H9 (cell line): Measurements from ENCODE around the gene NOL9. TPM values are rescaled to one million over a fixed set of nuclear protein-coding genes. Genes with fewer than 3 reads are reported as not detected.

Experiments
- DNase-seq: peaks from one replicate; pipeline ENCODE4 v3.0.0-alpha.2; 2017
- H2AFZ ChIP-seq: one replicate; pipeline ENCODE4 v1.6.1; 2013; ENCODE audit warnings: mild to moderate bottlenecking, low read length, control low read depth, moderate library complexity
- H2AK5ac ChIP-seq: 2 replicates; pipeline ENCODE4 v1.6.1; 2013; ENCODE audit warnings: low read length, control low read depth, mixed read lengths; ENCODE audit not compliant: insufficient read length
- H2BK120ac ChIP-seq: one replicate; pipeline ENCODE4 v1.6.1; 2013; ENCODE audit warnings: low read depth, mild to moderate bottlenecking, low read length, control low read depth, inconsistent platforms; ENCODE audit not compliant: poor library complexity, severe bottlenecking
- H2BK12ac ChIP-seq: 2 replicates; pipeline ENCODE4 v1.6.1; 2013; ENCODE audit warnings: low read length, control low read depth, mixed read lengths, low read depth; ENCODE audit not compliant: insufficient read length
- H2BK15ac ChIP-seq: 2 replicates; pipeline ENCODE4 v1.6.1; 2013; ENCODE audit warnings: low read depth, low read length, control low read depth
- H2BK20ac ChIP-seq: one replicate; pipeline ENCODE4 v1.6.1; 2013; ENCODE audit warnings: low read depth, mild to moderate bottlenecking, low read length, control low read depth, inconsistent platforms; ENCODE audit not compliant: poor library complexity, severe bottlenecking
- H2BK5ac ChIP-seq: 2 replicates; pipeline ENCODE4 v1.6.1; 2013; ENCODE audit warnings: low read length, control low read depth, mixed read lengths; ENCODE audit not compliant: insufficient read length
- H3K14ac ChIP-seq: 2 replicates; pipeline ENCODE4 v1.6.1; 2013; ENCODE audit warnings: low read length, control low read depth; ENCODE audit not compliant: insufficient read depth
- H3K18ac ChIP-seq: 2 replicates; pipeline ENCODE4 v1.6.1; 2013; ENCODE audit warnings: low read depth, mild to moderate bottlenecking, mixed read lengths, low read length, control low read depth; ENCODE audit not compliant: insufficient read length
- H3K23ac ChIP-seq: 2 replicates; pipeline ENCODE4 v1.6.1; 2013; ENCODE audit warnings: low read length, control low read depth, mixed read lengths, low read depth; ENCODE audit not compliant: insufficient read length
- H3K23me2 ChIP-seq: 2 replicates; pipeline ENCODE4 v1.6.1; 2013; ENCODE audit warnings: low read depth, mild to moderate bottlenecking, mixed read lengths, low read length, control low read depth; ENCODE audit not compliant: insufficient read length, poor library complexity, severe bottlenecking
- H3K27ac ChIP-seq: 2 replicates; pipeline ENCODE4 v1.5.1; 2013; ENCODE audit warnings: low read length, control low read depth, mixed read lengths, low read depth; ENCODE audit not compliant: insufficient read length
- H3K27me3 ChIP-seq: 2 replicates; pipeline ENCODE4 v1.6.1; 2013; ENCODE audit warnings: low read length, control low read depth, inconsistent platforms; ENCODE audit not compliant: insufficient read depth
- H3K4ac ChIP-seq: 2 replicates; pipeline ENCODE4 v1.6.1; 2013; ENCODE audit warnings: low read depth, mild to moderate bottlenecking, control low read depth, inconsistent platforms, low read length, moderate library complexity
- H3K4me1 ChIP-seq: 2 replicates; pipeline ENCODE4 v1.6.1; 2013; ENCODE audit warnings: low read length, control low read depth, inconsistent platforms; ENCODE audit not compliant: insufficient read depth
- H3K4me2 ChIP-seq: 2 replicates; pipeline ENCODE4 v1.6.1; 2013; ENCODE audit warnings: low read length, control low read depth, mixed read lengths; ENCODE audit not compliant: insufficient read length, insufficient read depth
- H3K56ac ChIP-seq: 2 replicates; pipeline ENCODE4 v1.6.1; 2013; ENCODE audit warnings: low read depth, mild to moderate bottlenecking, mixed read lengths, low read length, control low read depth; ENCODE audit not compliant: insufficient read length
- H3K79me1 ChIP-seq: 2 replicates; pipeline ENCODE4 v1.6.1; 2013; ENCODE audit warnings: low read depth, mild to moderate bottlenecking, moderate library complexity, low read length, control low read depth, inconsistent platforms; ENCODE audit not compliant: insufficient read depth, poor library complexity, severe bottlenecking
- H3K79me2 ChIP-seq: 2 replicates; pipeline ENCODE4 v1.6.1; 2013; ENCODE audit warnings: low read length, control low read depth, inconsistent platforms; ENCODE audit not compliant: insufficient read depth
- H3K9ac ChIP-seq: 2 replicates; pipeline ENCODE4 v1.6.1; 2013; ENCODE audit warnings: low read length, control low read depth, mixed read lengths; ENCODE audit not compliant: insufficient read length; ENCODE audit errors: extremely low read depth
- H3K9me3 ChIP-seq: one replicate; pipeline ENCODE4 v1.6.1; 2013; ENCODE audit warnings: low read depth, low read length, inconsistent platforms; ENCODE audit not compliant: control insufficient read depth
- H3T11ph ChIP-seq: one replicate; pipeline ENCODE4 v1.6.1; 2013; ENCODE audit warnings: mild to moderate bottlenecking, low read length, control low read depth, inconsistent platforms
- H4K20me1 ChIP-seq: one replicate; pipeline ENCODE4 v1.6.1; 2013; ENCODE audit not compliant: control insufficient read depth, insufficient read length, insufficient read depth
- H4K5ac ChIP-seq: 2 replicates; pipeline ENCODE4 v1.6.1; 2013; ENCODE audit warnings: low read depth, mild to moderate bottlenecking, mixed read lengths, low read length, control low read depth; ENCODE audit not compliant: insufficient read length
- H4K8ac ChIP-seq: replicated peaks from 2 replicates; pipeline ENCODE4 v1.6.1; 2013; ENCODE audit warnings: low read length, control low read depth, mixed read lengths, low read depth; ENCODE audit not compliant: insufficient read length
- H4K91ac ChIP-seq: 2 replicates; pipeline ENCODE4 v1.6.1; 2013; ENCODE audit warnings: low read depth, mild to moderate bottlenecking, moderate library complexity, mixed read lengths, low read length, control low read depth; ENCODE audit not compliant: insufficient read length
- H3K27ac Mint-ChIP-seq, 3 experiments: 2 replicates in 2 of 3; 3 replicates in 1 of 3; pipeline ENCODE4 v1.8.0; 2020 to 2021; ENCODE audit warnings: mixed read lengths in 3 of 3, mild to moderate bottlenecking in 1 of 3, moderate library complexity in 1 of 3
- H3K27me3 Mint-ChIP-seq: 2 replicates; pipeline ENCODE4 v1.8.0; 2021; ENCODE audit warnings: low read depth, mild to moderate bottlenecking, moderate library complexity, mixed read lengths
- H3K36me3 Mint-ChIP-seq, 3 experiments: 2 replicates in 2 of 3; 3 replicates in 1 of 3; pipeline ENCODE4 v1.8.0; 2020 to 2021; ENCODE audit warnings: low read depth in 3 of 3, mixed read lengths in 3 of 3; ENCODE audit not compliant: insufficient read depth in 1 of 3
- H3K4me1 Mint-ChIP-seq, 2 experiments: 2 replicates each; pipeline ENCODE4 v1.8.0; 2020; ENCODE audit warnings: mixed read lengths in 2 of 2
- H3K4me3 Mint-ChIP-seq, 2 experiments: 2 replicates in 1 of 2; 3 replicates in 1 of 2; pipeline ENCODE4 v1.8.0; 2020 to 2021; ENCODE audit warnings: mild to moderate bottlenecking in 2 of 2, mixed read lengths in 2 of 2, moderate library complexity in 1 of 2
- H3K9me3 Mint-ChIP-seq, 2 experiments: 2 replicates in 1 of 2; 3 replicates in 1 of 2; pipeline ENCODE4 v1.8.0; 2020; ENCODE audit warnings: mild to moderate bottlenecking in 2 of 2, mixed read lengths in 2 of 2, moderate library complexity in 1 of 2
- WGBS: extraction: QIAGEN DNeasy Blood & Tissue Kit; methylation state at CpG from one replicate; pipeline ENCODE4 v1.1.7; 2013; ENCODE audit warnings: missing lambda C conversion rate, low lambda C conversion rate, mixed read lengths; ENCODE audit not compliant: insufficient read length; ENCODE audit errors: extremely low coverage; 5-methylcytosine and 5-hydroxymethylcytosine counted together
- total RNA-seq: library from RNA; stranded (reverse); gene quantifications from 2 replicates; pipeline ENCODE4 v1.2.1, GENCODE V29; 2021
- TF ChIP-seq, protein P1 (sequence below): fragments of 200-600 bp; sonication (generic); conservative IDR thresholded peaks from 3 replicates; pipeline ENCODE4 v1.8.0; 2021; ENCODE audit warnings: antibody characterized with exemption, mild to moderate bottlenecking

Gene NOL9
- total RNA-seq, 1 experiment from 2014 or later: 50.4 TPM

DNA sequence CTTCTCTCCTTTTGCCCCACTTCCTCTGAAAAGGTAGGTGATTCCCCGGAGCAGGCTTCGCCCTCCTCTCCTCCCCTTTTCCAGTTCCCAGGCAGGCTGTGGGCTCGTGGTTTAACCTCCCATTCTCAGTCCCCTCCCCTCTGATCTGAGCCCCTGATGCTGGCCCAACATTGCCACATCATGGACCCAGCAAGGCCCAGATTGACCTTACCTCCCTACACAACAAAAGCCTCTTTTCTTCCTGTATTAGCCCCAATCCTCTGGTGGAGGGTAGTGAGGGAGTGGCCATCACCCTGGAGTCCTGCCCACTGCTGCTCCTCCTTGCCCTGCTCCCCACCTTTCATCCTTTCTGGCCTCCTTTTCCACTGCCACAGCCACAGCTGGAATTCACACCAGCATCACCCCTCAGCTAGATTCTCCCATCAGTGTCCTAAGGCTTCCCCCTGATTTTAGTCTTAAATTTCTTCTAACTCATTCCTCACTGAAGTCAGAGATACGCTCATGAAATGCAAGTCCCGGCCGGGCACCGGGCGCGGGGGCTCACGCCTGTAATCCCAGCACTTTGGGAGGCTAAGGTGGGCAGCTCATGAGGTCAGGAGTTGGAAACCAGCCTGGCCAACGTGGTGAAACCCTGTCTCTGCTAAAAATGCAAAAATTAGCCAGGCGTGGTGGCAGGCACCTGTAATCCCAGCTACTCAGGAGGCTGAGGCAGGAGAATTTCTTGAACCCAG lies 18.5 kb upstream of the NOL9 start:
- no peak overlapping the region for H4K8ac ChIP-seq
- no peak overlapping the region for H3K27ac ChIP-seq
- Mint-ChIP-seq H3K9me3 (peaks cover 4% of the 10 kb centered on the region in 2 experiments; a peak in 2 of 5 replicates), H3K27ac (no peak overlapping the region), H3K27me3 (peaks cover 64% of the 10 kb centered on the region), H3K4me3 (no peak overlapping the region; a peak in 1 of 5 replicates), H3K4me1 (peaks cover 6 to 8% of the 10 kb centered on the region in 2 experiments), H3K36me3 (no peaks in the 10 kb centered on the region)
- TF ChIP-seq, protein P1, sequence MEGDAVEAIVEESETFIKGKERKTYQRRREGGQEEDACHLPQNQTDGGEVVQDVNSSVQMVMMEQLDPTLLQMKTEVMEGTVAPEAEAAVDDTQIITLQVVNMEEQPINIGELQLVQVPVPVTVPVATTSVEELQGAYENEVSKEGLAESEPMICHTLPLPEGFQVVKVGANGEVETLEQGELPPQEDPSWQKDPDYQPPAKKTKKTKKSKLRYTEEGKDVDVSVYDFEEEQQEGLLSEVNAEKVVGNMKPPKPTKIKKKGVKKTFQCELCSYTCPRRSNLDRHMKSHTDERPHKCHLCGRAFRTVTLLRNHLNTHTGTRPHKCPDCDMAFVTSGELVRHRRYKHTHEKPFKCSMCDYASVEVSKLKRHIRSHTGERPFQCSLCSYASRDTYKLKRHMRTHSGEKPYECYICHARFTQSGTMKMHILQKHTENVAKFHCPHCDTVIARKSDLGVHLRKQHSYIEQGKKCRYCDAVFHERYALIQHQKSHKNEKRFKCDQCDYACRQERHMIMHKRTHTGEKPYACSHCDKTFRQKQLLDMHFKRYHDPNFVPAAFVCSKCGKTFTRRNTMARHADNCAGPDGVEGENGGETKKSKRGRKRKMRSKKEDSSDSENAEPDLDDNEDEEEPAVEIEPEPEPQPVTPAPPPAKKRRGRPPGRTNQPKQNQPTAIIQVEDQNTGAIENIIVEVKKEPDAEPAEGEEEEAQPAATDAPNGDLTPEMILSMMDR: no peak
- no peak overlapping the region for H3K56ac ChIP-seq
- H3K23me2 ChIP-seq: no peaks in the 10 kb centered on the region
- H3K27me3 ChIP-seq: 0 out of 2 replicates have a peak, but pooled peaks cover 2% of the 10 kb centered on the region
- H3K79me2 ChIP-seq: no peaks in the 10 kb centered on the region
- H3K9ac ChIP-seq: no peak overlapping the region
- no peak overlapping the region for H2BK120ac ChIP-seq
- H2BK15ac ChIP-seq: no peak overlapping the region
- H3K4me2 ChIP-seq: no peak overlapping the region
- H3K79me1 ChIP-seq: no peaks in the 10 kb centered on the region
- no peaks in the 10 kb centered on the region; the same call in 1 of the 2 replicates for H3K4me1 ChIP-seq
- no peak overlapping the region for H2BK5ac ChIP-seq
- H3K9me3 ChIP-seq: no peaks in the 10 kb centered on the region
- H4K20me1 ChIP-seq: no peaks in the 10 kb centered on the region
- no peak overlapping the region for H3K23ac ChIP-seq
- no peak overlapping the region for H3K4ac ChIP-seq
- no peak overlapping the region for H3T11ph ChIP-seq
- no peak overlapping the region for H4K5ac ChIP-seq
- H2BK20ac ChIP-seq: no peak overlapping the region
- no peak overlapping the region for H3K18ac ChIP-seq
- H4K91ac ChIP-seq: no peak overlapping the region
- no peak for DNase-seq
- no peak overlapping the region for H2AFZ ChIP-seq
- no peak overlapping the region for H2BK12ac ChIP-seq
- WGBS: no CpG with 5 or more reads among the region's 12 CpGs
- H3K14ac ChIP-seq: no peak overlapping the region; the same call in 1 of the 2 replicates
- H2AK5ac ChIP-seq: no peak overlapping the region
